Kidney tubule cell (primary cell): ENCODE data around the gene H19.

Experiments
- DNase-seq: peaks from one replicate; pipeline ENCODE4 v3.0.0-alpha.2; 2018; ENCODE audit warnings: low spot score

Gene H19

GRCh38 chr11:1982873-1983600 lies 14.6 kb downstream of the H19 start:
- no peak for DNase-seq

- no peak for DNase-seq
Observed at GRCh38 chr11:1979607-1980006, 18.0 kb downstream of the H19 start.

- DNase-seq: no peak
Observed at GRCh38 chr11:1978720-1979473, 18.7 kb downstream of the H19 start.

- DNase-seq: no peak
Observed at GRCh38 chr11:1975185-1975584, 22.5 kb downstream of the H19 start.

GRCh38 chr11:1970956-1971355 lies 26.7 kb downstream of the H19 start:
- no peak for DNase-seq

- DNase-seq: no peak
Observed at GRCh38 chr11:1969776-1970175, 27.9 kb downstream of the H19 start.

- no peak for DNase-seq
Observed at GRCh38 chr11:1969035-1969434, 28.6 kb downstream of the H19 start.

- DNase-seq: no peak
Observed at GRCh38 chr11:1968454-1969002, 29.1 kb downstream of the H19 start.

GRCh38 chr11:1967641-1968225 lies 29.9 kb downstream of the H19 start:
- DNase-seq: no peak

GRCh38 chr11:1966531-1966930 lies 31.1 kb downstream of the H19 start:
- no peak for DNase-seq

GRCh38 chr11:1964955-1965354 lies 32.7 kb downstream of the H19 start:
- no peak for DNase-seq

- no peak for DNase-seq
Observed at GRCh38 chr11:1964348-1964747, 33.3 kb downstream of the H19 start.

GRCh38 chr11:1963864-1964263 lies 33.8 kb downstream of the H19 start:
- DNase-seq: no peak

GRCh38 chr11:1959786-1960185 lies 37.9 kb downstream of the H19 start:
- DNase-seq: no peak

- DNase-seq: no peak
Observed at GRCh38 chr11:1958367-1958766, 39.3 kb downstream of the H19 start.

- no peak for DNase-seq
Observed at GRCh38 chr11:1953489-1954266, 44.0 kb downstream of the H19 start.

- no peak for DNase-seq
Observed at GRCh38 chr11:1952806-1953482, 44.7 kb downstream of the H19 start.

- no peak for DNase-seq
Observed at GRCh38 chr11:1949922-1950321, 47.7 kb downstream of the H19 start.

GRCh38 chr11:1949302-1949701 lies 48.3 kb downstream of the H19 start:
- DNase-seq: no peak

- DNase-seq: no peak
Observed at GRCh38 chr11:1948389-1948788, 49.3 kb downstream of the H19 start.

- DNase-seq: no peak
Observed at GRCh38 chr11:1947592-1948237, 49.9 kb downstream of the H19 start.
